HCEC 1CT (cell line): ENCODE results near the gene PLA2R1.
A peak's percentile ranks its signal among the peaks of the same experiment; 100 is the strongest.
"Not testable (repeated sequence)": the region's sequence is repeated elsewhere in the genome, so short reads cannot be mapped to it uniquely, and the experiment has no call there.

Source experiments
- DNase-seq: peaks from one replicate; pipeline ENCODE4 v3.0.0-alpha.2; 2017

The PLA2R1 gene

DNA sequence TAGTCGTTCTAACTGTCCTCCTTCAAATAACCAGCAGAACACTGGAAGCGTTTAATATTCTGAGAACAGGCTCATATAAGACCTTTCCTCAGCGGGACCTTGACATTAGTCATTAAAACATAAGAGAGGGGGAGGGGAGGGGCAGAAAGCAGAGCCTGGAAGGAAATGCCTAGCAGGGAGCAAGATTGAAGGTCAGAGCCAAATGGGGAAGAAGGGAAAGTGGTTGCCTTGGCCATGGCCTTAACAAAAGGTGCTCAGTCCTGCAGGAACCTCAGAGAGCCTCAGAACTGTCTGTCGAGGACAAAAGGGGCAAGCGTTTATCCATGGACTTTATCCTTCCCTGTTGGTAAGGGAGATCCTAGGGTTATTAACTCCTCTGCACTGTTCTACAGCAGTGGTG, 856 bp upstream of the PLA2R1 start:
- DNase-seq: no peak

DNA sequence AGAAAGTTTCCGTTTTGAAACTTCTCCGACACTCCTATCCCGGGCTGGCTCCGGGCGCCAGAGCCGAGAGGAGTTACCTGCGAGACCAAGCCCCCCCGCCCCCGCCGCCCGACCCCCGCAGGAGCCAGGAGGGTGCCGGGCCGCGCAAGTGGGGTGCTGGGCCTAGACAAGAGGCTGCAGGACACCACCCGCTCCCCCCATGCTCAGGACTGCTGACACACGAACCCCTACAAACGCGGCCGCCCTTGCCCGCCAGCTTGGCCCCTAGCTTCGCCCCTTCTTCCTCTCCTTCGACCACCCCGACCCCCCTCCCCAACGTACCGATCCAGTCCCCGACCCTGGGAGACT, 497 bp downstream of the PLA2R1 start:
- DNase-seq: no peak

DNA sequence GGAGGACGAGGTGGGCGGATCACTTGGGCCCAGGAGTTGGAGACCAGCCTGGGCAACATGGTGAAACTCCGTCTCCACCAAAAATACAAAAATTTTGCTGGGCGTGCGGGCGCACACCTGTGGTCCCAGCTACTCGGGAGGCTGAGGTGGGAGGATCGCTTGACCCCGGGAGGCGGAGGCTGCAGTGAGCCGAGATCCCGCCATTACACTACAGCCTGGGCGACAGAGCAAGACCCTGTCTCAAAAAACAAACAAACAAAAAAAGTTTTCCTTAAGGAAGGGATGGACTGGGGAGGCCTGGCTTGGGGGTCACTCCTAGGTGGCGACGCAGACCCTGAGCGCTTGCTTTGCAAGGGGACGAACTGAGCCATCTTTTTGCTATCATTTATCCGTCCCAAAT, 882 bp downstream of the PLA2R1 start:
- DNase-seq: no peak

DNA sequence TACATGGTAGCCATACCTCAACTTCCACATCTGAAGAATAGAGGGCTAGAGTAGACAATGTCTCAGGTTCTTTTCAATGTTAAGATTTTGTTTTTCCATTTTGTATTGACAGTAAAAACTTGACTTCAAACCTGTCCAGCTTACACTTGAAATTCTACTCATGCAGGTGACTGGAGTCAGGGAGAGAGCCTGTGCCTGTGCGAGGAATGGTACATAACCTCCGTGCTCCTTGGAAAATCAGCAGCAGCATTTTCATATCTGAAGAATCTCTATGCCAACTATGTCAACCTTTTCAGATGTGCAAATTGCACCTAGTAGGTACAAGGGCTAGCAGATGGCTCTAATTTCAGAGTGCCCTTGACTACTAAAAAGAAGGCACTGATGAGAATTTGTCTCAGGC, 2.1 kb downstream of the PLA2R1 start:
- no peak for DNase-seq

DNA sequence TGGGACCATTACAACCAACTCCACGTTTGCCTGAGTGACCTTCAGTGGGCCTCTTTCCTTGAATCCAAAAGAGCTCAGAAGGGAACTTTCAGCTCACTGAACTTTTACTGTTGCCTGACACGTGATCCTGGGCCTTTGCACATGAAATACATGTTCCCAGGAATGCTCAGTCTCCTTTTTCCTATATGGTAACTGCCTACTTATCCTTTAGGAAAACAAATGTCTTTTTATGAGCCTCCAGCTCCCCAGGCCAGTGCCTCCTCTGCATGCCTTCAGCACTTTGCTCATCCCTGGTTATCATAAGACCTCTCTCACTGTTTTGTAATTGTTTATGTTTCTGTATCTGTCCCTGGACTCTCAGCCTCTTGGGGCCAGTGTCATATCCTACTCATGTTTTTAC, 5.1 kb downstream of the PLA2R1 start:
- no peak for DNase-seq

DNA sequence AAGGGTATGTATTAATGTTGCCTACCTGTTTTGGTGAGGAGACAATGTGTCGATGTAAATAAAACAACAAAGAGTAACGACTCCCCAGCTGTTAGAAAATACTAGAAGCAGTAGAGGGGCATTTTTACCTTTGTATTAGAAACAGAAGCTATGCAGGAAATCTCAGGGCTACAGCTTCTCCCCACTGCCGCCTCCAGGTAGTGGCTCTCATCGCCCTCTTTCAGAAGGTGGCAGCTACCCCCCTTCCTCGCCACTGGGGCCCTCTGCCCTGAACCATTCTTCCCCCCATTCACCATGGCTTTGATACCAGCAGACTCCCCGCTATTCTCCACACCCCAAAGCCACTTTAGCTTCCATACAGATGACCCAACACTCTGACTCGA, 6.7 kb downstream of the PLA2R1 start:
- no peak for DNase-seq

DNA sequence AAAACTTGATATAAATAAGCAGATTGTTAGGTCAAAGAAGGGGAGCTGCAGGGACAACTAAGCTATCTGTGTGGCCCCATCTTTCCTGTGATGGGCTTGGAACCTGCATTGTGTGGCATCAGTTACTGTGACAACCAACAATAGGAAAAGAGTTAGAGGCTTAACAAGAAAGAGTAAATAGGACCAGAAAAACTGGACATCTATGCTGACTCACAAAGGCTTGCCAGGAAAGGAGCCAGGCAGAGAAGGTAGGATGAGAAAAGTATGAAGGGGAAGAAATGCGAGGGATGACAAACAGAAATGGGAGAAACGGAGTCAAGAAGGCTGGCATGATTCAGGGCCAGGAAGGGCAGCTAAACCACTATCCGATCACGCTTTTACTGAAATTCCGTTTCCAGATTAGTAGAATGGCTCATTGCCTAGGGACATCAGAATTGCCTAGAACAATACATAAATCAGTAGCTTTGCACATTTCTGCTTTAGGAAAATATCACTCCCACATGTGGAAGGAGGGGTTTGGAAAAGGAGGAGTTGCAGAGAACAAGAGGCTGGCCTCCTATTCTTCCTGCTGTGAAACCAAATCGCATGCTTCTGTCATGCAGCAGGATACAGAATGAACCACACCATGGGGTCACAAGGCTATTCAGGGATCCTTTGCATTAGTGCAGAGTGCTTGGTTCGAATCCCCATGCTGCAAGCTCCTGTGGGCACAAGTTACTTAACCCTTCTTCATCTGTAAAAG, 7.3 kb downstream of the PLA2R1 start:
- no peak for DNase-seq

DNA sequence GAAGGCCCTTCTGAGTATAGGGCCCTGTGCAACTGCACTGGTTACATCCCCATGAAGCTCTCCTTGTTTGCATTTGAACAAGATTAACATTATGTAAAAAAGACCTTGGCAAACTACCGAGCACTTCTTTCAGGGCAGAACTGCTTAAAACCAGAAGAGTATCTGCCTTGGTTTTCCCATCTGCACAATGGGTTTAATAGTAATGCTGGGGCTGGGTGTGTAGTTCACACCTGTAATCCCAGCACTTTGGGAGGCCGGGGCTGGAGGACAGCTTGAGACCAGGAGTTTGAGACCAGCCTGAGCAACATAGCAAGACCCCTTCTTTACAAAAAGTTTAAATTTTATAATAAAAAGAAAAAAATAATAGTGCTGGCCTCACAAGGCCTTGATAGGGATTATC, 8.5 kb downstream of the PLA2R1 start:
- no peak for DNase-seq

DNA sequence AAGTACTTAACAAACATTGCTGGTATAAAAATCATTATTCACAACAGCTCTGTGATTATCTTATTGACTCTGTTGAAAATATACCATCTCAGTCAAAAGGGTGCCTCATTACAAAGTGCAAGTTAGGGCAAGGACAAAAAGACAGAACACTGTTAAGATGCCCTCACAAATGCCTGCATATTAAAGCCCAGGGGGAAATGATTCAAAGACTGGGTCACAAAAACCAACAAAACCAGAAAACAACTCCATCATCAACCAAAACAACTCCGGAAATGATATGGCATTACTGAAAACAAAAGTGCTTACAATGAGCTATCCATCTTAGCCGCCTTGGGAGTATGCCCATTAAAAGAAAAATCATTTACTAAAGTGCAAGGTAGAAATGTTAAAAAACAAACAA, 9.9 kb downstream of the PLA2R1 start:
- no peak for DNase-seq

DNA sequence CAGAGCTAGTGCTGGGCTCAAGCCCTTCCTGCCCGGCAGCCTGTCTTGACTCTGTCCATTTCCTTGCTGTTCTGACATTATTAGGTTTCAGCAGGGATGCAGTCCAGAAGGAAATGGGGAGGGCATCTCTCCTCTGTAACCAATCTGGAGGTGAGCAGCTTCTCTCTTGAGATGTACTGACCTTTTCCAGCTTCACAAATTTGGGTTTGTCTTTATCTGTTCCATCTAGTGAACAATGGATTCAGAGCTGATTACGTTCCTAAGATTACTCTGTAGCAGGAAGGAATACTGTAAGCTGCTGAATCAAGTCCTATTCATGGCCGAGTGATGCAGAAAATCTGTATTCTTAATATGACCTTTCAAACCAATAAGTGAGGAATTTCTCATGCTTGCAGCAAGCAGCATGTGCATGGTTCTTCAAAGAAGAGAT, 11.0 kb downstream of the PLA2R1 start:
- no peak for DNase-seq

DNA sequence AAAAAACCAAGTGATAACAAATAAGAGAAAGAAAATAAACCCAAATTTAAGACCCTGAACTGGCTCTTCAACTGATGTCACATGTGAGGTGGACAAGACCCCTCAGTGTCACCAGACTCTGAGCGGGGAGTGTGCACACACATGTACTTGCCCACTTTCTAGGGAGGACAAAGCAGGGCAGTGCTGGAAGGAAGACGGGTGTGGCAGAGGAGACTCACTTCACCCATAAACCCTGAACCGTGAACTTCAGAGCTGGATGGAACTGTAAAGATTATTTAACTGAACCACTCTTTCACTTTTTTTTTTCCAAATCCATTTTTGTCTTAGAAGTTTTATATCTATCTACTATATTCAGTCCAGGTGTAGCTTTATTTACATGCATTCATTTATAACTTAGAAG, 12.3 kb downstream of the PLA2R1 start:
- no peak for DNase-seq

DNA sequence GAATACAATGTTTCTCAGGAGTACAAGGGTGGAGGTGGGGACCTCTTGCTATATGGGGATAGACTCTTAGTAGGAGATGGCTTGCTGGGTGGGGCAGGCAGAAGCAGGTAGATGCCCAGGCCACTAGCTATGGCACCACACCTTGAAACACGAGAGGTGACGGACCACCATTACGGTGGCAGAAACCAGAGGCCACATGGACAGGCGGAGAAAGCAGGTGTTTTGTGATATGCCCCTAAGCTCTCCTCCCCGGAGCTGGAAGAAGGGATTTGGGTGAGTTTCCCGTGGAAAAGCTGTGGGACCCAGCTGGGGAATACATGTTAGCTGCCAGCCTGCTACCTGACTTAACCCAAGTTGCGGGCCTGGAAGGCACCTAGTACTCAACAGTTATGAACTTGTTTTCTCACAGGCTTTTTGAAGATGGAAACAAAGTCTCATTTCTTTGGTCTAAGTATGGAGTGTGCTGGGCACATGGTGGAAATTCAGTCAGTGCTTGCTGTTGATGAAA, 16.7 kb downstream of the PLA2R1 start:
- DNase-seq: no peak

DNA sequence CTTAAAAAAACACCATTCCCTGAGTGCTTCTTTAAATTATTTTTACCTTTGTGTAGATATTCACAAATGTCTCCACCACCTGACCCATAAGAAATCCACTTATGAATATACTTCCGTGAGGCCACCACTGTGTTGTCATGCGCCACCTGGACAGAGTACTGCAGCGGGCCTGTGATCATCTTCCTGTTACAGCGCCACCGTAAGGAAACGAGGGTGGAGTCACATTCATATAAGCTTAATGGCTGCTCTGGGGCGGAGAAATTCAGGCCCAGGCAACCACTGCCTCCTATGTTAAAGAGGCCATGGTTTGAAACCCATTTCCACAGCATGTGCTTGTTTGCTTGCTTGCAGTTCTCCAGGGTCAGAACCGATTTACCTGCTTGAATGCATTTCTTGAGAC, 17.7 kb downstream of the PLA2R1 start:
- DNase-seq: no peak

DNA sequence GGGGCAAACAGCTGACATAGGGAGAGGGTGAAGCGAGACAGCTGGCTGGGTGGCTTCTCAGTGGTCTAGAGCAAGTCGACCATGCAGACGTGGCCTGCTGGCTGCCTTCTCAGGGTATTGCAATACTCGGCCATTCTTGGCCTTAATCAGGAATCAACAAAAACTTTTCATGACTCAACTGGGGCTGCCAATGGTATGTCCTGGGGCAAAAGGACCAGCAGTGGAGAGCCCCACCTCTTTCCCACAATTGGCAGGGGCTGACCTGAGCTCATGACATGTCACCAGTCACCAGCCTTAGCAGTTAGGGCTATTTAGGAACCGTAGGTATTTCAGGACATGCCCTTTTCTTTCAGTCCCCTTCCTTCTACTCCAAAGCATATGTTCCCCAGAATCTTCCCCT, 19.1 kb downstream of the PLA2R1 start:
- DNase-seq: no peak

DNA sequence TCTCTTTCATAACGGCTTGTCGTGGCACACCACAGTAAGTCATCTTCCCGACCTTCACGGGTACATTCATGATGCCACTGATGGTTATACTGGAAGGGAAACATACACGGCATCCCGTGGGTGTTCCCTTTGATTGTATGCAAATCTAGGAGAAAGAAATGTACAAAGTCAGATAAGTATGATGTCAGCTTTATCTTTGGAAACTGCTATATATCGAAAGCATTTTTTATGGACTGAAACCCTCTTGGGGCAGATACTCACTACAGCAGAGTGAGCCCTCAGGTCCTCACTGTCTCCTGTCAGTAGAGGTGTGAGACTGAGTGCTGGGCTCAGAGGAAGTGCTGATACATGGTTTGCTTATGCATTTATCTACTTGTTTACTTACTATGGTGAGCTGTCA, 20.4 kb downstream of the PLA2R1 start:
- DNase-seq: no peak

DNA sequence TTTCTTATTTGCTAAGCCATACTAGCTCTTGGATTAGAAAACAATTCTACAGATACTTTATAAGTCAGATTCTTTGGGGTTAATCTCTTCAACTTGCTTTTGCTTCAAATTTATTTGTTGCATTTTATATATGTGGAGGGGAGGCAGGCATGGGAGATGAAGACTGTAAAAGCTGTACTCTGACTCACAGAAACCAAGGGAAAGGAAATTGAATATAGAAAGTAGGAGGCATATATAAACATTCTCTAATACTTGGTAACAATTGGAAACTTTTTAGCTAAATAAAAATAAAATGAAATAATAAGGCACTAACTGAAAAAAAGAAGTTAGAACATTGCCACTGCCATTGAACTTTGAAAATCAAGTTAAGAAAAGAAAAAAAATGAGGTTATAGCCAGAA, 21.3 kb downstream of the PLA2R1 start:
- DNase-seq: no peak

DNA sequence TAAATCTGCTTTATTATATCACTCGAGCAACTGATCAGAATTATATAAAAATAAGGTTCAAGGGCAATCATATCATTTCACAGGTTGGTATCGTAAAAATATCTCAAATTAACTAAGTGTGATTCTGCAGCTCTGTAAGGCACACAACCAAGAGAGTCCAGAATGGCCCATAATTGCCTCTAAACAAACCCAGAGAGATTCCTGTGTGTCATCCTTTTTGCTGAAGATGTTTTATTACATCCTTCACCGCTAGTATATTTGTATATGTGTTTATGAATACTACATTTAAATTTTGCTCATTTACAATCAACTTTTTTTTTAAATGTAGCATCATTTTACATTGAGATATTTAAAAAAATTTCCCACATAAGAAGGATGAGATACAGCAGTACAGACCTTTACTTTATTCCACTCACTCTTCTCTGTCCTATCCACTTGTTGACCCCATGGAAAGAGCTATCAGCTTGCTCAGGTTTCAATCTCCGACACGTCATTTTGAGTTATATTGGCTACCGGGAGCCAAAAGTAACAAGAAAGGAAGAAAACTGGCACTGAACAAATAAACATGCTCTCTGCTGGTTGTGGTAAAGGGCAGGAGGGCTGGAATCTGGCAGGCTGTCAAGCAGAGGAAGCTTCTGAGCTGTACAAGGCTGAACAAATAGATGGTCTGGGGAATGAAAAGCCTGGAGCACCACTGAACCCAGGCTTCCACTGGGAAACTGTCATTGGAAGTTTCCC, 23.1 kb downstream of the PLA2R1 start:
- DNase-seq: peak; percentile 12

DNA sequence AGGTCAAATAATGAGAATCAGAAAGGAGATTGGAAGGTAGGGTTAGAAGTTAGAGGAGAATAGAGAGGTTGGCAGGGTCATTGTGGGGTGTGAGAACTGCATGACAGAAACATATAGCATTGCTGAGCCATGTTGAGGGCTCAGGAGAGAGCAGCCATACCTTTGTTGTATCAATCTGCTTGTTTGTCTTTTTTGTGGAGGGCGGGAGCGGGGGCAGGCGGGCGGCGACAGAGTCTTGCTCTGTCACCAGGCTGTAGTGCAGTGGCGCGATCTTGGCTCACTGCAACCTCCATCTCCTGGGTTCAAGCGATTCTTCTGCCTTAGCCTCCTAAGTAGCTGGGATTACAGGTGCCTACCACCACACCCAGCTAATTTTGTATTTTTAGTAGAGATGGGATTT, 23.8 kb downstream of the PLA2R1 start:
- not testable (repeated sequence) for DNase-seq

DNA sequence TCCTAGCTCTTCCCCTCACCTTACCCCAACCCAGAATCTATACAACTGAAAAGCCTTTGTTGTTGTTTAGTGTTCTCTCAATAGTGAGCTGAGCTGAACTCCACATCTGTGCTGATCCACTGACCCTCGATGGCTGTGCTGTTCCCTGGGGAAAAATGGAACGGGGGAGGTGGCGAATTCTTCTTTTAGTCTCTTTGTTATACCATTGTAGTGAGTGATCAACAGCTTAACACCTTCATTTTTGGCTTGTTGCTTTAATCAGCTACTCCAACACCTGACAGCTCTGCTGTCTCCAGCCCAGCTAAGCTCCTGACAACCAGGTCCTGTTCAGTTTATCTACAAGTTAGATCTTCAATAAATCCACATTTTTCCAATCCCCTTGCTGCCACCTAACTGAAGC, 25.7 kb downstream of the PLA2R1 start:
- DNase-seq: no peak

DNA sequence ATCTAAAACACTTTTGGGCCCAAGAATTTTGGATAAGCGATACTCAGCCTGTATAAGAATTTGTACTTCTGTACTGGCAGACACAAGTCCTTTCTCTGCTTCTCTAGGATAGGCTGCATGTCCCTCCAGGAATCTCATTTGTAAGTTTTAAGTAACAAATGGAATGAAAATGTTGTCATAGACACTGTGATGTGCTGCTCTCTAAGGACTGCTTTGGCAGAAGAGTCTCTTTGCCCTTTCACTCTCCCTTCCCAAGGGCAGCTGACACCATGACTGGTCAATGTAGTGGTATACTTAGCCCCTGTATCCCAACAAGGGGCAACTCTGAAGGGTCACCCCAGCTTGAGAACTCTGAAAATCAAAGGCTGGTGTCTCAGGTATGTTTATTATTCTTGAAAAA, 27.3 kb downstream of the PLA2R1 start:
- no peak for DNase-seq

DNA sequence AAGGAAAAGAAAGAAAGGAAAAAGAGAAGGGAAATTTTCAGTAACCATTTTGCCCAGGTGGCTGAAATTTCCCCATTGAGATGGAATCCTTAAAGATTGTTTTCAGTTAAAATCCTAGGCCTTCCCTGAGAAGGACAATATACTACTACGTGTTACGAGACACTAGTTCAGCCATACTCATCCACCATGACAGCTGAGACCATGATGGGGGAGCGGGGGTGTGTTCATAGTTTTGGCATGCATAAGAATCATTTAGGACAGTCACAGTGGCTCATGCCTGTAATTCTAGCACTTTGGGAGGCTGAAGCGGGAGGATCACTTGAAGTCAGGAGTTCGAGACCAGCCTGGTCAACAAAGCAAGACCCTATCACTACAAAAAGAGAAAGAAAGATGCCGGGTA, 28.0 kb downstream of the PLA2R1 start:
- no peak for DNase-seq

DNA sequence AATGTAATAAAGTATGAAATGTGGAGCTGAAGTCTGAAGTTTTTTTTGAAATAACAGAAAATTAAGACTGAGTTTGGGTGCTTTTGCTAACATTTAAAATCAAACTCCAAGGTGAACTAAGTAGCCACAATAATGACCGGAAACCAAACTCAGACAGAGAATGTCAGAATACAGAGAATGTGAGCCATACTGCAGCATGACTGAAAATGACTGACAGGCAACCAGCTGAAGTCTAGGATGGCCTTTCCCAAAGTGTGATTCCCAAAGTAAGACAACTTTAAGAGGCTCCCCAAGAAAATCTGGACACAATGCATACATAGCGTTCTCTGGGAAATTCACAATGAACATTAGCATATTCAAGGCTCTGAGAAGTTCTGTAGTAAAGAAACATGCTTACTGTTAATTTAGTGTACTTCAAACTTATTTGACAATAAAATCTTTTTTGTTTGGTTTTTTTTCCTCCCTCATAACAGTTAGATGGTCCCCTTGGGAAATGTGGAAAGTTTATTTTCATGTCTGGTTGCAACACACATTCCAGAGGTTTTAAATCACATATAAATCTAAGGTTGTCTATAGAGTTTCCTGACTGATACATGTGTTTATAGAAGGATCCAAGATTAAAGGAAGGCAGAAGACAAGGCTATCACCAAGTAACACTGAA, 28.6 kb downstream of the PLA2R1 start:
- peak; percentile 22 for DNase-seq

DNA sequence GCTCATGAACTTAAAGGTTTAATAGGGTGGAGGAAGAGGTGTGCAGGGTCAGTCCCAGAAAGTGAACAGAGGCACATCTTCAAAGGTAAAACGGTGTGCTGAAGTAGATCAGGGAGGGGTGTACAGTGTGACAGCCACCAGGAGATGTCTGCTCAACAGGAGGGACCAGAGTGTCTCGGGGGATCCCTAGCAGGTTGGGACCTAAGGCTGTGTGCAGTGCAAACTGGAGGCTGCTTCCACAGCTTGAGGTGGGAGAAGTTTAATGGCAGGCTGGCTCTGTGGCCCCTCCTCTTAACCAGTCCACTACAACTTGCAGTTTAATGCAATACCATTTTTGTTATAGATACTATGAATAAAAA, 33.2 kb downstream of the PLA2R1 start:
- no peak for DNase-seq
